K562 (cell line): ENCODE data around the gene KLHL22. TPM values are rescaled to one million over a fixed set of nuclear protein-coding genes. Genes with fewer than 3 reads are reported as not detected.

Experiments used
- BRCA1 ChIP-seq, 2 experiments: fragments of 450-650 bp in 1 of 2; sonication (generic) in 1 of 2; formaldehyde crosslinking in 1 of 2; IDR thresholded peaks; 2 replicates each; pipeline versions ENCODE4 v1.5.0 to v1.6.1; 2017 to 2020; ENCODE audit warnings: mild to moderate bottlenecking in 1 of 2, missing genetic modification reagents in 1 of 2
- EP400 ChIP-seq: fragments of 450-650 bp; IDR thresholded peaks from 2 replicates; pipeline ENCODE4 v1.6.1; 2017; ENCODE audit warnings: antibody characterized with exemption, mild to moderate bottlenecking, moderate library complexity
- ESRRB ChIP-seq: fragments of 250-450 bp; sonication (Bioruptor Pico); IDR thresholded peaks from 2 replicates; pipeline ENCODE4 v1.5.0; 2020; ENCODE audit warnings: mild to moderate bottlenecking, moderate library complexity, borderline replicate concordance
- FOXA3 ChIP-seq, 2 experiments: fragments of 450-650 bp in 1 of 2; sonication (generic) in 1 of 2; formaldehyde crosslinking; IDR thresholded peaks in 1 of 2; conservative IDR thresholded peaks in 1 of 2; 2 replicates each; pipeline versions ENCODE4 v1.4.0 to v1.8.0; 2020 to 2022; ENCODE audit warnings: mild to moderate bottlenecking in 2 of 2, missing genetic modification reagents in 1 of 2
- HCFC1 ChIP-seq: IDR thresholded peaks from 2 replicates; pipeline ENCODE4 v1.6.1; 2012; ENCODE audit warnings: low read depth, low read length, improper control_type of control experiment
- HDAC1 ChIP-seq, 2 experiments: fragments of 450-650 bp; IDR thresholded peaks; 2 replicates each; pipeline ENCODE4 v1.6.1; 2016 to 2017; ENCODE audit warnings: inconsistent platforms in 1 of 2, mild to moderate bottlenecking in 1 of 2, moderate library complexity in 1 of 2
- HOXB6 ChIP-seq: fragments of 250-450 bp; sonication (Bioruptor Pico); IDR thresholded peaks from 2 replicates; pipeline ENCODE4 v1.5.1; 2022; ENCODE audit warnings: mild to moderate bottlenecking, borderline replicate concordance
- KDM2B ChIP-seq: fragments of 250-450 bp; sonication (Bioruptor Pico); IDR thresholded peaks from 2 replicates; pipeline ENCODE4 v1.8.0; 2021; ENCODE audit warnings: mild to moderate bottlenecking, moderate library complexity
- MCM7 ChIP-seq, 2 experiments: fragments of 450-650 bp; IDR thresholded peaks; 2 replicates each; pipeline ENCODE4 v1.6.1; 2016 to 2018
- PURB ChIP-seq: sonication (generic); formaldehyde crosslinking; IDR thresholded peaks from 2 replicates; pipeline ENCODE4 v1.9.0; 2021; ENCODE audit warnings: low read depth, mild to moderate bottlenecking, missing genetic modification reagents
- SFPQ ChIP-seq: fragments of 200-400 bp; formaldehyde crosslinking; IDR thresholded peaks from 2 replicates; pipeline ENCODE4 v1.6.1; 2017; ENCODE audit warnings: mild to moderate bottlenecking, low read depth, low read length, moderate library complexity
- SMARCA5 ChIP-seq: fragments of 450-650 bp; IDR thresholded peaks from 2 replicates; pipeline ENCODE4 v1.6.1; 2016
- STAG1 ChIP-seq: sonication (generic); formaldehyde crosslinking; IDR thresholded peaks from 2 replicates; pipeline ENCODE4 v1.5.0; 2020; ENCODE audit warnings: missing genetic modification reagents, borderline replicate concordance
- TAF15 ChIP-seq: fragments of 200-400 bp; formaldehyde crosslinking; IDR thresholded peaks from 2 replicates; pipeline ENCODE4 v1.6.1; 2017; ENCODE audit warnings: mild to moderate bottlenecking, low read depth, low read length, moderate library complexity
- TFAP4 ChIP-seq: sonication (generic); formaldehyde crosslinking; IDR thresholded peaks from 2 replicates; pipeline ENCODE4 v1.8.0; 2022; ENCODE audit warnings: missing genetic modification reagents, mild to moderate bottlenecking, moderate library complexity, borderline replicate concordance
- TOE1 ChIP-seq, 2 experiments: fragments of 450-650 bp in 1 of 2; sonication (generic) in 1 of 2; formaldehyde crosslinking in 1 of 2; IDR thresholded peaks; 2 replicates each; pipeline versions ENCODE4 v1.7.1 to v1.8.0; 2016 to 2022; ENCODE audit warnings: borderline replicate concordance in 2 of 2, mild to moderate bottlenecking in 2 of 2, antibody characterized with exemption in 1 of 2, inconsistent platforms in 1 of 2, low read depth in 1 of 2, missing genetic modification reagents in 1 of 2, moderate library complexity in 1 of 2
- ZFX ChIP-seq: sonication (generic); formaldehyde crosslinking; IDR thresholded peaks from 2 replicates; pipeline ENCODE4 v1.8.0; 2022; ENCODE audit warnings: mild to moderate bottlenecking, missing genetic modification reagents, moderate library complexity
- ZNF41 ChIP-seq: fragments of 250-450 bp; sonication (Bioruptor Pico); conservative IDR thresholded peaks from 2 replicates; pipeline ENCODE4 v1.4.0; 2020; ENCODE audit warnings: mild to moderate bottlenecking
- ZNF778 ChIP-seq: fragments of 450-650 bp; formaldehyde crosslinking; IDR thresholded peaks from 2 replicates; pipeline ENCODE4 v1.4.0; 2020; ENCODE audit warnings: mild to moderate bottlenecking, moderate library complexity
- polyA plus RNA-seq, 8 experiments: library from polyadenylated mRNA; depleted of rRNA in 4 of 8; stranded (reverse) in 5 of 8; unstranded in 3 of 8; fragments of >200 nt; fragmentation: Nextera tagmentation in 2 of 8; fragmentation: Illumina TruSeq in 1 of 8; extraction: Ambion mirVana in 2 of 8; extraction: Trizol in 1 of 8; gene quantifications; 2 replicates each; pipeline versions ENCODE4 v1.2.1 to v1.2.3, GENCODE V29; 2011 to 2014; ENCODE audit warnings: inconsistent platforms in 1 of 8, missing spikeins in 1 of 8
- total RNA-seq, 7 experiments: library from RNA; depleted of rRNA in 6 of 7; stranded (reverse); fragments of >200 nt in 6 of 7; fragmentation: Illumina TruSeq in 2 of 7; extraction: Trizol in 2 of 7; gene quantifications; 2 replicates each; pipeline versions ENCODE4 v1.2.1 to v1.2.3, GENCODE V29; 2011 to 2021; ENCODE audit warnings: low replicate concordance in 1 of 7
- TF ChIP-seq, protein P1 (sequence below): fragments of 250-450 bp; sonication (Bioruptor Pico); IDR thresholded peaks from 2 replicates; pipeline ENCODE4 v1.4.0; 2020; ENCODE audit warnings: mild to moderate bottlenecking

KLHL22 gene
- total and polyA plus RNA-seq, 9 of the 15 experiments (the other 6 are each of a cell fraction or from before 2014, with no cell fraction given): 1.3 to 25.6 (median 15.2) TPM

DNA sequence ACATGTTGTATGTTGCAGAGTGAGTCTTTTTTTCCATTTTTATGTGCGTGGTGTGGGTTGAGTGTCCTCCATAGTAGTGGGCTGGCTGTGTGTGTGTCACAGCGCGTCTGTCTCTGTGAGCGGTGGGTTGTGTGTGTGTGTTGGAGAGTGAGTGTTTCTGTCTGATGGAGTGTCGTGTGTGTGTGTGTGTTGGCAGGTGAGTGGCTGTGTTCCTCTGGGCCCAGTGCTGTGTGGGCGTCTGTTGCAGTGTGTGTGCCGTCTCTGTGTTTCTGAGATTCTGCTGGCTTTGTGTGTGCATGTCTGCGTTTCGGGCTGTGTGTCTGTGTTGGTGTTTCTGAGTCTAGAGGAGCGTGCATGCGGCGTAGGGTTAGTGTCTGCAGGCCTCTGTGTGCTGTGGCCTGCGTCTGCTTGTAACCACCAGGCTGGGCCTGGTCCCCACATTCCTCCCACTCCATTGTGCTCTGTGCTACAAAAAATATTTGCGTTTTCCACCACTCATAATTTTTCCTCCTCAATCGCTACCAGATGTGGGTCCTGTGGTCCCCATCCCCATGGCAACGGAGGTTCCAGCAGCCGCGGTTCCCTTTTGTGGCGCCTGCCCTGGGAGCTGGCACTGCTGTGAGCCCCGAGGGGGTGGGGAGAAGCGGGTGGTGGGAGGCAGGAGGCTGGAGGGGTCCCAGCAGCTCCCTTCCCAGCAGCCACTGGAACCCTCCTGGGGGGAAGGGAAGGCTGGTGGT, 73.2 kb downstream of the KLHL22 start (continued):
- TF ChIP-seq, protein P1, sequence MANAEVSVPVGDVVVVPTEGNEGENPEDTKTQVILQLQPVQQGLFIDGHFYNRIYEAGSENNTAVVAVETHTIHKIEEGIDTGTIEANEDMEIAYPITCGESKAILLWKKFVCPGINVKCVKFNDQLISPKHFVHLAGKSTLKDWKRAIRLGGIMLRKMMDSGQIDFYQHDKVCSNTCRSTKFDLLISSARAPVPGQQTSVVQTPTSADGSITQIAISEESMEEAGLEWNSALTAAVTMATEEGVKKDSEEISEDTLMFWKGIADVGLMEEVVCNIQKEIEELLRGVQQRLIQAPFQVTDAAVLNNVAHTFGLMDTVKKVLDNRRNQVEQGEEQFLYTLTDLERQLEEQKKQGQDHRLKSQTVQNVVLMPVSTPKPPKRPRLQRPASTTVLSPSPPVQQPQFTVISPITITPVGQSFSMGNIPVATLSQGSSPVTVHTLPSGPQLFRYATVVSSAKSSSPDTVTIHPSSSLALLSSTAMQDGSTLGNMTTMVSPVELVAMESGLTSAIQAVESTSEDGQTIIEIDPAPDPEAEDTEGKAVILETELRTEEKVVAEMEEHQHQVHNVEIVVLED: no peak
- no peak for TF ChIP-seq PURB (CRISPR knock-in tag)
- TF ChIP-seq MCM7 (IDR thresholded peaks at IDR 0.05): peak; percentile 92 to 99
- TF ChIP-seq ZFX (CRISPR knock-in tag): 0 out of 2 replicates have a peak, but pooled peaks have one; percentile 1
- TF ChIP-seq TFAP4 (CRISPR knock-in tag): no peak
- 0 out of 2 replicates have a peak, but pooled peaks have one; percentile 10 for TF ChIP-seq HCFC1
- peak in 1 of 2 experiments; percentile 64; a peak in 1 of 4 replicates for TF ChIP-seq HDAC1 (IDR thresholded peaks at IDR 0.05)
- no peak for TF ChIP-seq BRCA1 (IDR thresholded peaks at IDR 0.05)
- peak; percentile 29; the same call in 1 of the 2 replicates for TF ChIP-seq BRCA1 (CRISPR knock-in tag; IDR thresholded peaks at IDR 0.05)
- peak; percentile 36; the same call in 1 of the 2 replicates for TF ChIP-seq STAG1 (CRISPR knock-in tag)
- no peak for TF ChIP-seq ESRRB
- TF ChIP-seq SFPQ: no peak
- no peak for TF ChIP-seq TOE1 (IDR thresholded peaks at IDR 0.05; ENCODE audit: borderline replicate concordance)
- 0 out of 2 replicates have a peak, but pooled peaks have one; percentile 85 for TF ChIP-seq TOE1 (CRISPR knock-in tag; IDR thresholded peaks at IDR 0.05; ENCODE audit: borderline replicate concordance, low read depth)
- TF ChIP-seq KDM2B (CRISPR knock-in tag): peak; percentile 23; the same call in 1 of the 2 replicates
- TF ChIP-seq FOXA3 (CRISPR knock-in tag; conservative IDR thresholded peaks at IDR 0.05 in 1 of 2, IDR thresholded peaks at IDR 0.05 in 1 of 2): 0 out of 4 replicates have a peak, but pooled peaks of 1 of the 2 experiments have one; percentile 22
- peak; percentile 82 for TF ChIP-seq SMARCA5
- TF ChIP-seq HOXB6 (CRISPR knock-in tag): peak; percentile 62; the same call in 1 of the 2 replicates
- TF ChIP-seq ZNF41 (CRISPR knock-in tag): 0 out of 2 replicates have a peak, but pooled peaks have one; percentile 31
- no peak for TF ChIP-seq EP400
- TF ChIP-seq ZNF778 (CRISPR knock-in tag): no peak
- 0 out of 2 replicates have a peak, but pooled peaks have one; percentile 39 for TF ChIP-seq TAF15
